ENCODE measurements around the gene TUBB3. TPM values are rescaled to one million over a fixed set of nuclear protein-coding genes. Genes with fewer than 3 reads are reported as not detected.

TUBB3 gene
- total RNA-seq, 1 experiment from 2014 or later = 209 TPM

GRCh38 chr16:89983536-89983935 lies 60.4 kb downstream of the TUBB3 start:
- H3K9me3 Mint-ChIP-seq = no peaks in the 10 kb centered on the region
- DNase-seq (ENCODE audit: low spot score) (no peak), ATAC-seq (no peak)
- peaks cover 61% of the 10 kb centered on the region for H3K36me3 Mint-ChIP-seq
- H3K27me3 Mint-ChIP-seq (ENCODE audit: low read depth) = no peaks in the 10 kb centered on the region
- H3K4me3 Mint-ChIP-seq = no peak overlapping the region
- ChIA-PET CTCF (no interaction called here), POLR2A (no interaction called here)
- H3K4me1 Mint-ChIP-seq = no peaks in the 10 kb centered on the region
- no peak for TF ChIP-seq ATF3 (CRISPR knock-in tag; conservative IDR thresholded peaks at IDR 0.05)
- TF ChIP-seq E2F5 (CRISPR knock-in tag; IDR thresholded peaks at IDR 0.05) = no peak
- TF ChIP-seq USF2 (CRISPR knock-in tag; IDR thresholded peaks at IDR 0.05) = 0 out of 2 replicates have a peak, but pooled peaks have one; percentile 6
- H3K27ac Mint-ChIP-seq = no peak overlapping the region

DNA sequence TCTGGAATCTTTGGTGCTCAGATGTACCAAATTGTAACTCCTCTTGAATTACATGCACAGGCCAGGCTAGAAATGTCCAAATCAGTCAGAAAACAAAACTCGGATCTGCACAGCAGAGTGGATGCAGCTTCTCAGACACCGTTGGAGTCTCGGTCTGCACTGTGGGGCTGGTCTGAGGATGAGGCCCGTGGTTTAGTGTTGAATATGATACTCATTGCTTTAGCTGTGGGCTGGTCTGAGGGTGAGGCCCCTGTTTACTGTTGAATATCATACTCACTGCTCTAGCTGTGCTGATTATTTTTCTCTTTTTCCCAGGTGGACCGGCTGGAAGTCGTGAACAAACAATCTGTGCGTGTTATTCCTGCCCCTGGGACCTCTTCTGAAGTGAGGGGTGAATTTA lies 61.1 kb downstream of the TUBB3 start:
- ChIA-PET POLR2A (no interaction called here), CTCF (no interaction called here)
- DNase-seq (ENCODE audit: low spot score) (no peak), ATAC-seq (no peak)
- H3K27me3 Mint-ChIP-seq (ENCODE audit: low read depth) = no peaks in the 10 kb centered on the region
- no peak overlapping the region for H3K4me3 Mint-ChIP-seq
- H3K9me3 Mint-ChIP-seq = no peaks in the 10 kb centered on the region
- no peaks in the 10 kb centered on the region for H3K4me1 Mint-ChIP-seq
- TF ChIP-seq CBFB (CRISPR knock-in tag; IDR thresholded peaks at IDR 0.05; ENCODE audit: low read depth) = no peak
- TF ChIP-seq CREB1 (CRISPR knock-in tag; IDR thresholded peaks at IDR 0.05) = no peak
- no peak for TF ChIP-seq ZNF317 (CRISPR knock-in tag; IDR thresholded peaks at IDR 0.05; ENCODE audit: borderline replicate concordance, low read depth)
- no peak for TF ChIP-seq STAT6 (CRISPR knock-in tag; conservative IDR thresholded peaks at IDR 0.05; ENCODE audit: low read depth)
- TF ChIP-seq PREB (CRISPR knock-in tag; IDR thresholded peaks at IDR 0.05; ENCODE audit: borderline replicate concordance) = no peak
- TF ChIP-seq MYBL2 (CRISPR knock-in tag; IDR thresholded peaks at IDR 0.05) = no peak
- no peak for TF ChIP-seq IRF2 (CRISPR knock-in tag; IDR thresholded peaks at IDR 0.05; ENCODE audit: borderline replicate concordance, low read depth)
- TF ChIP-seq, protein P1, sequence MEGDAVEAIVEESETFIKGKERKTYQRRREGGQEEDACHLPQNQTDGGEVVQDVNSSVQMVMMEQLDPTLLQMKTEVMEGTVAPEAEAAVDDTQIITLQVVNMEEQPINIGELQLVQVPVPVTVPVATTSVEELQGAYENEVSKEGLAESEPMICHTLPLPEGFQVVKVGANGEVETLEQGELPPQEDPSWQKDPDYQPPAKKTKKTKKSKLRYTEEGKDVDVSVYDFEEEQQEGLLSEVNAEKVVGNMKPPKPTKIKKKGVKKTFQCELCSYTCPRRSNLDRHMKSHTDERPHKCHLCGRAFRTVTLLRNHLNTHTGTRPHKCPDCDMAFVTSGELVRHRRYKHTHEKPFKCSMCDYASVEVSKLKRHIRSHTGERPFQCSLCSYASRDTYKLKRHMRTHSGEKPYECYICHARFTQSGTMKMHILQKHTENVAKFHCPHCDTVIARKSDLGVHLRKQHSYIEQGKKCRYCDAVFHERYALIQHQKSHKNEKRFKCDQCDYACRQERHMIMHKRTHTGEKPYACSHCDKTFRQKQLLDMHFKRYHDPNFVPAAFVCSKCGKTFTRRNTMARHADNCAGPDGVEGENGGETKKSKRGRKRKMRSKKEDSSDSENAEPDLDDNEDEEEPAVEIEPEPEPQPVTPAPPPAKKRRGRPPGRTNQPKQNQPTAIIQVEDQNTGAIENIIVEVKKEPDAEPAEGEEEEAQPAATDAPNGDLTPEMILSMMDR (IDR thresholded peaks at IDR 0.05) = no peak
- TF ChIP-seq ZNF532 (CRISPR knock-in tag; IDR thresholded peaks at IDR 0.05; ENCODE audit: borderline replicate concordance) = no peak
- no peak for TF ChIP-seq ZNF512 (CRISPR knock-in tag; IDR thresholded peaks at IDR 0.05; ENCODE audit: borderline replicate concordance)
- TF ChIP-seq NFYB (CRISPR knock-in tag; conservative IDR thresholded peaks at IDR 0.05; ENCODE audit: low read depth) = no peak
- no peak for TF ChIP-seq ESRRA (CRISPR knock-in tag; IDR thresholded peaks at IDR 0.05; ENCODE audit: borderline replicate concordance)
- no peak for TF ChIP-seq HMGA2 (CRISPR knock-in tag; IDR thresholded peaks at IDR 0.05)
- H3K27ac Mint-ChIP-seq = no peak overlapping the region
- H3K36me3 Mint-ChIP-seq = peaks cover 58% of the 10 kb centered on the region

Data from WTC11 (cell line).